ENCODE measurements around the gene MAP4K4. TPM values are rescaled to one million over a fixed set of nuclear protein-coding genes. Genes with fewer than 3 reads are reported as not detected.

Gene MAP4K4
- polyA plus RNA-seq, 3 donors: 5.3 to 66.9 (median 8.7) TPM

GRCh38 chr2:101902169-101902568 lies 204.7 kb downstream of the MAP4K4 start:
- Histone ChIP-seq H3K9ac (ENCODE audit: insufficient read depth, low read length, poor library complexity, severe bottlenecking) (no peak overlapping the region), H3K27me3 (ENCODE audit: control insufficient read depth in 2 of 2, insufficient read depth in 2 of 2, low read length in 2 of 2) (no peaks in the 10 kb centered on the region), H3K79me2 (ENCODE audit: insufficient read depth, low read length) (no peaks in the 10 kb centered on the region), H2AFZ (ENCODE audit: insufficient read depth, low read depth, low read length, poor library complexity, severe bottlenecking) (no peak overlapping the region), H4K20me1 (ENCODE audit: insufficient read depth, low read length) (no peaks in the 10 kb centered on the region), H3K36me3 (replicated peaks in 1 of 2; ENCODE audit: control insufficient read depth in 1 of 2, insufficient read depth in 2 of 2, low read length in 2 of 2) (peaks cover 0 to 9% of the 10 kb centered on the region in 2 donors), H3K4me2 (replicated peaks; ENCODE audit: extremely low read depth, low read length, poor library complexity, severe bottlenecking) (no peak overlapping the region), H3K4me3 (replicated peaks in 1 of 3; ENCODE audit: low read depth in 2 of 3, low read length in 3 of 3) (no peak overlapping the region), H3K27ac (ENCODE audit: low read depth in 1 of 2, low read length in 2 of 2) (no peak overlapping the region), H3K9me3 (replicated peaks in 1 of 2; ENCODE audit: control insufficient read depth in 1 of 2, insufficient read depth in 1 of 2, low read length in 2 of 2) (peaks cover 23 to 35% of the 10 kb centered on the region in 2 donors), H3K4me1 (ENCODE audit: control insufficient read depth in 1 of 2, insufficient read depth in 2 of 2, low read length in 2 of 2) (peaks cover 0 to 2% of the 10 kb centered on the region in 2 donors)
- peaks cover 8% of the 10 kb centered on the region for H3K4me1 Mint-ChIP-seq
- peak overlapping the region in 1 of 7 donors; percentile 63 for H3K27ac Mint-ChIP-seq
- H3K36me3 Mint-ChIP-seq: peaks cover 0 to 8% of the 10 kb centered on the region in 2 donors
- peaks cover 0 to 3% (median 1%) of the 10 kb centered on the region in 3 donors for H3K27me3 Mint-ChIP-seq (ENCODE audit: low read depth in 3 of 3)
- H3K9me3 Mint-ChIP-seq: peaks cover 18 to 40% (median 26%) of the 10 kb centered on the region in 7 donors
- 100% methylated on average over 2 of the region's 2 CpGs for WGBS (ENCODE audit: insufficient coverage)
- intact Hi-C loops (cut with micrococcal nuclease): loop anchor here in 1 of 2 donors (10.0 kb wide), 1 partner anchor 63 kb away; no protein-coding TSS in a partner anchor
- TF ChIP-seq CTCF (IDR thresholded peaks at IDR 0.05): no peak
- H3K4me3 Mint-ChIP-seq: no peak overlapping the region
- DNase-seq: no peak

- H3K4me2 ChIP-seq (replicated peaks; ENCODE audit: extremely low read depth, low read length, poor library complexity, severe bottlenecking): no peak overlapping the region
- no peaks in the 10 kb centered on the region for H4K20me1 ChIP-seq (ENCODE audit: insufficient read depth, low read length)
- peaks cover 27 to 63% (median 45%) of the 10 kb centered on the region in 7 donors for H3K9me3 Mint-ChIP-seq
- H3K27ac Mint-ChIP-seq: no peak overlapping the region
- H3K36me3 Mint-ChIP-seq: peaks cover 1 to 3% of the 10 kb centered on the region in 2 donors
- H3K9me3 ChIP-seq (replicated peaks in 1 of 2; ENCODE audit: control insufficient read depth in 1 of 2, insufficient read depth in 1 of 2, low read length in 2 of 2): peaks cover 45 to 50% of the 10 kb centered on the region in 2 donors
- no peak overlapping the region for H3K4me3 Mint-ChIP-seq
- intact Hi-C loops (cut with micrococcal nuclease): loop anchor here in 1 of 2 donors (10.0 kb wide), 1 partner anchor 60 kb away; no protein-coding TSS in a partner anchor
- no peak for DNase-seq
- no peak overlapping the region for H2AFZ ChIP-seq (ENCODE audit: insufficient read depth, low read depth, low read length, poor library complexity, severe bottlenecking)
- H3K27me3 Mint-ChIP-seq (ENCODE audit: low read depth in 3 of 3): peaks cover 0 to 1% (median 1%) of the 10 kb centered on the region in 3 donors
- no peak overlapping the region for H3K27ac ChIP-seq (ENCODE audit: low read depth in 1 of 2, low read length in 2 of 2)
- no peak for TF ChIP-seq CTCF (IDR thresholded peaks at IDR 0.05)
- H3K9ac ChIP-seq (ENCODE audit: insufficient read depth, low read length, poor library complexity, severe bottlenecking): no peak overlapping the region
- peaks cover 4% of the 10 kb centered on the region for H3K4me1 Mint-ChIP-seq
- no peaks in the 10 kb centered on the region for H3K79me2 ChIP-seq (ENCODE audit: insufficient read depth, low read length)
- whole genome bisulfite sequencing (ENCODE audit: insufficient coverage): no CpG with 5 or more reads among the region's 1 CpG
- no peaks in the 10 kb centered on the region for H3K27me3 ChIP-seq (ENCODE audit: control insufficient read depth in 2 of 2, insufficient read depth in 2 of 2, low read length in 2 of 2)
- no peaks in the 10 kb centered on the region for H3K4me1 ChIP-seq (ENCODE audit: control insufficient read depth in 1 of 2, insufficient read depth in 2 of 2, low read length in 2 of 2)
- H3K36me3 ChIP-seq (replicated peaks in 1 of 2; ENCODE audit: control insufficient read depth in 1 of 2, insufficient read depth in 2 of 2, low read length in 2 of 2): no peaks in the 10 kb centered on the region
- no peak overlapping the region for H3K4me3 ChIP-seq (replicated peaks in 1 of 3; ENCODE audit: low read depth in 2 of 3, low read length in 3 of 3)
These were observed 207.4 kb downstream of the MAP4K4 start for GRCh38 chr2:101904916-101905315.
